SK-N-SH (cell line): ENCODE data around the gene SLAIN2. TPM values are rescaled to one million over a fixed set of nuclear protein-coding genes. Genes with fewer than 3 reads are reported as not detected.

Experiments
- CTCF ChIA-PET: fragments of 300-600, 350-600 bp; formaldehyde crosslinking; extraction: SDS; loops from one replicate; lab custom pipeline; 2021; lab: Yijun Ruan, JAX
- POLR2A ChIA-PET: fragments of 350-600 bp; sonication (Branson Sonifier 250); formaldehyde crosslinking; extraction: SDS; loops from one replicate; lab custom pipeline; 2020; ENCODE audit warnings: antibody characterized with exemption, inconsistent platforms; lab: Yijun Ruan, JAX
- DNase-seq: peaks from one replicate; pipeline ENCODE4 v3.0.0; 2012
- H2AFZ ChIP-seq: fragments of 200-600 bp; sonication (generic); 2 replicates; pipeline ENCODE4 v1.8.1; 2016; ENCODE audit warnings: antibody characterized with exemption, mild to moderate bottlenecking, low read depth
- H3F3A ChIP-seq: fragments of 200-600 bp; sonication (generic); replicated peaks from 2 replicates; pipeline ENCODE3; 2016; ENCODE audit warnings: antibody characterized with exemption, mild to moderate bottlenecking; ENCODE audit not compliant: insufficient read depth
- H3K27ac ChIP-seq, 2 experiments: fragments of 200-500 bp in 1 of 2; fragments of 200-600 bp in 1 of 2; sonication (Bioruptor generic) in 1 of 2; sonication (generic), shearing (Covaris generic) in 1 of 2; 2 replicates each; pipeline versions ENCODE4 v1.5.1 to v1.6.1; 2014 to 2016; ENCODE audit warnings: low read depth in 2 of 2, inconsistent platforms in 1 of 2, low read length in 1 of 2, mild to moderate bottlenecking in 1 of 2, mixed read lengths in 1 of 2
- H3K27me3 ChIP-seq: fragments of 200-600 bp; sonication (generic), shearing (Covaris generic); 2 replicates; pipeline ENCODE4 v1.6.1; 2016; ENCODE audit warnings: mixed run types; ENCODE audit not compliant: insufficient read depth
- H3K36me3 ChIP-seq, 2 experiments: fragments of 200-500 bp in 1 of 2; fragments of 200-600 bp in 1 of 2; sonication (Bioruptor generic) in 1 of 2; sonication (generic) in 1 of 2; replicated peaks in 1 of 2; 2 replicates each; pipeline versions ENCODE3 to v1.5.1; 2014 to 2016; ENCODE audit warnings: low read length in 1 of 2, mild to moderate bottlenecking in 1 of 2; ENCODE audit not compliant: insufficient read depth in 2 of 2, control insufficient read depth in 1 of 2
- H3K4me1 ChIP-seq, 2 experiments: fragments of 200-500 bp in 1 of 2; fragments of 200-600 bp in 1 of 2; sonication (Bioruptor generic) in 1 of 2; sonication (generic), shearing (Covaris generic) in 1 of 2; 2 replicates each; pipeline versions ENCODE4 v1.5.1 to v1.6.1; 2014 to 2016; ENCODE audit warnings: low read depth in 1 of 2, low read length in 1 of 2, mixed run types in 1 of 2; ENCODE audit not compliant: insufficient read depth in 2 of 2, control insufficient read depth in 1 of 2
- H3K4me2 ChIP-seq: fragments of 200-600 bp; sonication (generic), shearing (Covaris generic); 2 replicates; pipeline ENCODE4 v1.6.1; 2017; ENCODE audit warnings: mixed run types
- H3K4me3 ChIP-seq, 2 experiments: fragments of 200-500 bp in 1 of 2; fragments of 200-600 bp in 1 of 2; sonication (Bioruptor generic) in 1 of 2; sonication (generic), shearing (Covaris generic) in 1 of 2; 2 replicates each; pipeline versions ENCODE4 v1.5.1 to v1.8.1; 2014 to 2016; ENCODE audit warnings: low read depth in 2 of 2, inconsistent platforms in 1 of 2, low read length in 1 of 2, mild to moderate bottlenecking in 1 of 2, mixed read lengths in 1 of 2, moderate library complexity in 1 of 2
- H3K79me2 ChIP-seq: fragments of 200-600 bp; sonication (generic); 2 replicates; pipeline ENCODE4 v1.8.1; 2017; ENCODE audit warnings: mild to moderate bottlenecking; ENCODE audit not compliant: insufficient read depth
- H3K9ac ChIP-seq: fragments of 200-600 bp; sonication (generic); 2 replicates; pipeline ENCODE4 v1.6.1; 2017; ENCODE audit warnings: mixed run types
- H3K9me2 ChIP-seq: fragments of 200-600 bp; sonication (generic); 2 replicates; pipeline ENCODE4 v1.6.1; 2017; ENCODE audit warnings: mixed run types
- H3K9me3 ChIP-seq: fragments of 200-600 bp; sonication (generic); 2 replicates; pipeline ENCODE4 v1.6.1; 2017; ENCODE audit warnings: mixed run types, mild to moderate bottlenecking, moderate library complexity
- H4K20me1 ChIP-seq: fragments of 200-600 bp; sonication (generic); 2 replicates; pipeline ENCODE4 v1.6.1; 2017; ENCODE audit warnings: mild to moderate bottlenecking, mixed run types; ENCODE audit not compliant: insufficient read depth
- CHD2 ChIP-seq: fragments of 150-350 bp; IDR thresholded peaks from 2 replicates; pipeline ENCODE4 v1.6.1; 2018; ENCODE audit warnings: low read length; ENCODE audit not compliant: partially characterized antibody
- EP300 ChIP-seq, 2 experiments: IDR thresholded peaks; 2 replicates each; pipeline versions ENCODE4 v1.4.0 to v1.6.1; 2012; ENCODE audit warnings: borderline replicate concordance in 1 of 2, low read depth in 1 of 2, low read length in 1 of 2
- EZH2phosphoT487 ChIP-seq: fragments of 200-600 bp; sonication (generic); IDR thresholded peaks from 2 replicates; pipeline ENCODE4 v1.6.1; 2017; ENCODE audit warnings: low read depth, mixed run types, mild to moderate bottlenecking, antibody characterized with exemption, moderate library complexity, borderline replicate concordance
- FOSL2 ChIP-seq: IDR thresholded peaks from 2 replicates; pipeline ENCODE4 v1.4.0; 2012; ENCODE audit warnings: low read depth, mild to moderate bottlenecking, moderate library complexity, borderline replicate concordance
- FOXJ3 ChIP-seq: sonication (generic); formaldehyde crosslinking; IDR thresholded peaks from 2 replicates; pipeline ENCODE4 v1.5.1; 2020; ENCODE audit warnings: mild to moderate bottlenecking, missing genetic modification reagents
- FOXM1 ChIP-seq: IDR thresholded peaks from 2 replicates; pipeline ENCODE4 v1.4.0; 2012; ENCODE audit warnings: low read depth, mild to moderate bottlenecking
- GABPA ChIP-seq: IDR thresholded peaks from 2 replicates; pipeline ENCODE4 v1.4.0; 2012; ENCODE audit warnings: low read depth, mild to moderate bottlenecking
- GATA2 ChIP-seq: sonication (generic); formaldehyde crosslinking; IDR thresholded peaks from 2 replicates; pipeline ENCODE4 v1.5.0; 2020; ENCODE audit warnings: mild to moderate bottlenecking, missing genetic modification reagents
- MAX ChIP-seq: IDR thresholded peaks from 2 replicates; pipeline ENCODE4 v1.4.0; 2012; ENCODE audit warnings: low read depth
- RCOR1 ChIP-seq: fragments of 150-350 bp; IDR thresholded peaks from 2 replicates; pipeline ENCODE4 v1.6.1; 2017; ENCODE audit warnings: antibody characterized with exemption, low read length
- REST ChIP-seq: IDR thresholded peaks from 2 replicates; pipeline ENCODE4 v1.6.1; 2012; ENCODE audit warnings: mild to moderate bottlenecking, low read depth, low read length, moderate library complexity
- RXRA ChIP-seq: IDR thresholded peaks from 2 replicates; pipeline ENCODE4 v1.4.0; 2012; ENCODE audit warnings: low read depth, mild to moderate bottlenecking, borderline replicate concordance
- SIN3A ChIP-seq: IDR thresholded peaks from 2 replicates; pipeline ENCODE4 v1.6.1; 2012; ENCODE audit warnings: low read depth, mild to moderate bottlenecking, low read length, moderate library complexity, borderline replicate concordance
- SMC3 ChIP-seq: IDR thresholded peaks from 2 replicates; pipeline ENCODE4 v1.6.1; 2012; ENCODE audit warnings: low read depth, low read length, improper control_type of control experiment
- TAF1 ChIP-seq: IDR thresholded peaks from 2 replicates; pipeline ENCODE4 v1.6.1; 2012; ENCODE audit warnings: low read depth, mild to moderate bottlenecking, low read length, moderate library complexity, borderline replicate concordance
- TEAD4 ChIP-seq: IDR thresholded peaks from 2 replicates; pipeline ENCODE4 v1.4.0; 2012; ENCODE audit warnings: mild to moderate bottlenecking, borderline replicate concordance; ENCODE audit not compliant: insufficient read depth
- ZBTB33 ChIP-seq: IDR thresholded peaks from 2 replicates; pipeline ENCODE4 v1.4.0; 2012; ENCODE audit warnings: low read depth, borderline replicate concordance
- WGBS: methylation state at CpG from one replicate; pipeline ENCODE4 v1.1.6; 2017; ENCODE audit warnings: low lambda C conversion rate; 5-methylcytosine and 5-hydroxymethylcytosine counted together
- polyA plus RNA-seq, 3 experiments: library from polyadenylated mRNA; depleted of rRNA; stranded (reverse); fragments of >200 nt; gene quantifications; 2 replicates each; pipeline ENCODE4 v1.2.3, GENCODE V29; 2012

Gene SLAIN2
- polyA plus RNA-seq, 1 of the 3 experiments (the other 2 are of a cell fraction), result 17.0 TPM

- DNase-seq, result no peak
- peak overlapping the region; percentile 14; the same call in 1 of the 2 replicates for H3K4me2 ChIP-seq
- 100% methylated on average over 1 of the region's 1 CpG for WGBS
These were observed 15.0 kb downstream of the SLAIN2 start for GRCh38 chr4:48356355-48356754.

More at GRCh38 chr4:48356355-48356754, 15.0 kb downstream of the SLAIN2 start:
- POLR2A ChIA-PET, result no interaction called here
- no peak for TF ChIP-seq EP300 (IDR thresholded peaks at IDR 0.05; ENCODE audit: borderline replicate concordance in 1 of 2, low read depth in 1 of 2, low read length in 1 of 2)
- no peak for TF ChIP-seq EZH2phosphoT487
- TF ChIP-seq FOXJ3 (CRISPR knock-in tag), result no peak
- no peak for TF ChIP-seq REST
- TF ChIP-seq ZBTB33, result no peak
- TF ChIP-seq RXRA, result no peak
- TF ChIP-seq FOSL2, result no peak
- no peak for TF ChIP-seq CHD2
- TF ChIP-seq FOXM1, result no peak
- TF ChIP-seq RCOR1, result no peak
- TF ChIP-seq GABPA, result no peak
- TF ChIP-seq MAX, result no peak
- TF ChIP-seq TAF1, result no peak
- no peak for TF ChIP-seq TEAD4
- no peak for TF ChIP-seq SIN3A
- no peak for TF ChIP-seq GATA2 (CRISPR knock-in tag)
- no peak for TF ChIP-seq SMC3
- TF ChIP-seq, all 33 proteins: peak for 0
- CTCF ChIA-PET, result interaction anchor here (0.9 to 1.6 kb wide), 3 partner anchors 14 to 21 kb away, joined by 3 to 6 read pairs (median 4); no protein-coding TSS in a partner anchor
- Histone ChIP-seq H3K36me3 (peaks cover 0 to 2% of the 10 kb centered on the region in 2 experiments), H3K79me2 (peaks cover 99% of the 10 kb centered on the region), H3F3A (peaks cover 19% of the 10 kb centered on the region), H3K27ac (peak overlapping the region in 1 of 2 experiments; percentile 51; a peak in 2 of 4 replicates), H3K4me3 (no peak overlapping the region), H2AFZ (no peak overlapping the region), H3K4me1 (peaks cover 3 to 18% of the 10 kb centered on the region in 2 experiments; a peak in 3 of 4 replicates), H4K20me1 (peaks cover 55% of the 10 kb centered on the region), H3K27me3 (no peaks in the 10 kb centered on the region), H3K9ac (peak overlapping the region; percentile 3; the same call in 1 of the 2 replicates), H3K9me2 (no peaks in the 10 kb centered on the region), H3K9me3 (no peaks in the 10 kb centered on the region)
